ENCODE measurements around the gene CPNE5.

Gene CPNE5

GRCh38 chr6:36691612-36692011 lies 147.6 kb downstream of the CPNE5 start:
- in situ Hi-C loops (cut with HindIII; ENCODE audit: low sequenced_read_pairs): no loop called here
- no peak for DNase-seq (ENCODE audit: low read depth, low spot score)
- no peak overlapping the region for H3K4me3 ChIP-seq (ENCODE audit: low read depth, low read length)
- TF ChIP-seq CTCF (IDR thresholded peaks at IDR 0.05; ENCODE audit: low read depth, low read length): no peak

DNA sequence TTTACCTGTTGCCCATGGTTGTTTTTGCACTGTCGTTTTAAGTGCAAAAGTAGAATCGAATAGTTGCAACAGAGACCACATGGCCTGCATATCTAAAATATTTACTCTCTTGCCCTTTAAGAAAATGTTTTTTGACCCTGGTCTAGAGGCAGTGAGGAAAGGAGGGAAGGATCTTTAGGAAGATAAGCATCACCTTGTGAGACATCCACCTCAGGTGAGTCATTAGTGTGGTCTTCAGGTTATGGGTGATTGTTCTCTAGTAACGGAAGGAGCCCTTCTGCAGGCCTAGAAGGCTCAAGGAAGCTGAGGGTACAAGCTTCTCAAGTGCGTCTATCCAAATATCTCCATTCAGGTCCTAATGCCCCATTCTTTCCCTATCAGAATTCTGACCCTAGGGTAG lies 148.2 kb downstream of the CPNE5 start:
- no peak overlapping the region for H3K4me3 ChIP-seq (ENCODE audit: low read depth, low read length)
- no peak for TF ChIP-seq CTCF (IDR thresholded peaks at IDR 0.05; ENCODE audit: low read depth, low read length)
- DNase-seq (ENCODE audit: low read depth, low spot score): no peak
- in situ Hi-C loops (cut with HindIII; ENCODE audit: low sequenced_read_pairs): no loop called here
